ENCODE measurements around the gene FZD2.
A peak's percentile ranks its signal among the peaks of the same experiment; 100 is the strongest.
"Not testable (repeated sequence)": the region's sequence is repeated elsewhere in the genome, so short reads cannot be mapped to it uniquely, and the experiment has no call there.

Gene FZD2

GRCh38 chr17:44575403-44575802 lies 18.1 kb downstream of the FZD2 start:
- DNase-seq (ENCODE audit: low read depth): no peak

DNA sequence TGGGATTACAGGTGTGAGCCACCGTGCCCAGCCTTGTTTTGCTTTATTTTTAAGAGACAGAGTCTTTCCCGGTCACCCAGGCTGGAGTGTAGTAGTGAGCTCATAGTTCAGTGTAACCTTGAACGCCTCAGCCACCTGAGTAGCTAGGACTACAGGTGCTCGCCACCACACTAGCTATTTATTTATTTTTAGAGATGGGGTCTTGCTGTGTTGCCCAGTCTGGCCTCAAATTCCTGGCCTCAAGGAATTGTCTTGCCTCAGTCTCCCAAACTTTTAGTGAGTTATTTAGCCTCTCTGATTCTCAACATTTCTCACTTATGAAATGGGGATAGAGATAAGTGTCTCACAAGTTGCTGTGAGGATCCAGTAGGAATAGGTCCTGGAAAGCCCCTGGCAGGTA lies 21.7 kb downstream of the FZD2 start:
- no peak for DNase-seq (ENCODE audit: low read depth)

DNA sequence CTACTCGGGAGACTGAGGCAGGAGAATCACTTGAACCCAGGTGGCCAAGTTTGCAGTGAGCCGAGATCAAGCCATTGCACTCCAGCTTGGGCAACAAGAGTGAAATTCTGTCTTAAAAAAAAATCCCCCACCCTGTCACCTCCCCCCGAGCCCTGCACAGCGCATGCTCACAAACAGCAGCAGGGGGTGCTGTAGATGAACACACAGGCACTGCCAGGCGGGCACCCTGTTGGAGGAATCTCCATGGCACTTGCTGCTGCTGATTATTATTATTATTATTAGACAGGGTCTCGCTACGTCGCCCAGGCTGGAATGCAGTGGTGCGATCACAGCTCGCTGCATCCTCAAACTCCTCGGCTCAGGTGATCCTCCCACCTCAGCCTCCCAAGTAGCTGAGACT lies 24.6 kb downstream of the FZD2 start:
- peak; percentile 27 for DNase-seq (ENCODE audit: low read depth)

DNA sequence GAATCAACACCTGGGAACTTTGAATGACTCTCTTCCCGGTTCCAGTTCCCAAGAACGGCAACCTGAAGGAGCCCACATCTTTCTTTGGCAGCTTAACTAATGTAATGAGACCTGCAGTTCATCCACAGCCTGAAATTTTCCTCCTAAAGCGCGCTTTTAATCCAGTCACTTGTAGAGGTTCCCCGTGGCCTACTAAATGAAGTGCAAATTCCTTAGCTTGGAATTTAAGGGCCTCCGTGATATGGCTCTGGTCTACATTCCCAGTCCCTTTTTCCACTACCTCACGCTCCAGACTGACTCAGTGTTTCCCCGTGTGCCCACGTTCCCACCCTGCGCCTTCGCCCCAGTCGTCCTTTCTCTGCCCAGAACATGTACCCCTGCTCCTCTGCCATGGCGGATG lies 27.2 kb downstream of the FZD2 start:
- DNase-seq (ENCODE audit: low read depth): peak; percentile 63

DNA sequence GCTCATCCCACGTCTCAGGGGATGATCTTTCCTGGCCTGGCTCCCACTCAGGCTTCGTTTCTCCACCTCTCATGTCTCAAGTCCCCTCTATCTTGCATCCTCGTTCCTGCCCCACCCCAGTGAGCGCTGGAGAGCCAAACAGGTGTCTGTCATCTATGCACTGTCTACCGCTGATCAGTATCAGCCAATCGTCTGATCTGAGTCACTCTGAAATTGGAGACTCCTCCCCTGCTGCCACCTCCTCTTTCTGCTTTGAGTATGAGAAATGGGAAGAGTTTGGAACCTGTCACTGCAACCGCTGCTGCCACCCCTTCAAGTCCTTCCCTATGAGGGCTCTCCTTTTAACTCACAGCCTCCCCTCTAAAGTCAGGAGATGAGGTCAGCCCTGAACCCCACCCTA lies 28.0 kb downstream of the FZD2 start:
- no peak for DNase-seq (ENCODE audit: low read depth)

DNA sequence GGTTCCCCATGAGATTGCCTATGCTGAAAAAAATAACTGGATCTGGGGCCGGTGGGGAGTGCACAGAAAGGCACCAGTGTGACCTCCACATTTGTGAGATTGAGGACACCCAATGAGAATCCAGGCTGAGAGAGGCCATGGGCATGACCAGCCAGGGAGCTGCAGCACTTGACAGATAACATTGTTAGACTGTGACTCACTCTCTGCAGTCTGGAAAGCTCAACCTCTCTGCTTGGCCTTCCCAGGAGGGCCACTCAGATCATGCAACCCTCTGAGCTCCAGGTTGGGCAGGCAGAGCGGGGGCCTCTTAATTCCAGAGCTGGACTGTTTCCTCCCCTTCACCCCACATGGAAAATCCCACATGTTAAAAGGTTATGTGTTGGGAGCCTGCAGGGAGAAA lies 30.1 kb downstream of the FZD2 start:
- DNase-seq (ENCODE audit: low read depth): peak; percentile 97

- peak; percentile 71 for DNase-seq (ENCODE audit: low read depth)
These were observed 32.2 kb downstream of the FZD2 start for GRCh38 chr17:44589316-44590071.

DNA sequence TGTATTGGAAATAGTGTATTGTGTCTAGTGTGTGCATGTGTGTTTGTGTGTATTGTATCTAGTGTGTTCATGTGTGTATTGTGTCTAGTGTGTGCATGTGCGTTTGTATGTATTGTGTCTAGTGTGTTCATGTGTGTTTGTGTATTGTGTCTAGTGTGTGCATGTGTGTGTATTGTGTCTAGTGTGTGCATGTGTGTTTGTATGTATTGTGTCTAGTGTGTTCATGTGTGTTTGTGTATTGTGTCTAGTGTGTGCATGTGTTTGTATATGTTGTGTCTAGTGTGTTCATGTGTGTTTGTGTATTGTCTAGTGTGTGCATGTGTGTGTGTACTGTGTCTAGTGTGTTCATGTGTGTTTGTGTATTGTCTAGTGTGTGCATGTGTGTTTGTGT lies 32.8 kb downstream of the FZD2 start:
- not testable (repeated sequence) for DNase-seq (ENCODE audit: low read depth)

GRCh38 chr17:44590762-44591161 lies 33.5 kb downstream of the FZD2 start:
- DNase-seq (ENCODE audit: low read depth): not testable (repeated sequence)

- DNase-seq (ENCODE audit: low read depth): peak; percentile 26
These were observed 33.9 kb downstream of the FZD2 start for GRCh38 chr17:44591206-44591605.

DNA sequence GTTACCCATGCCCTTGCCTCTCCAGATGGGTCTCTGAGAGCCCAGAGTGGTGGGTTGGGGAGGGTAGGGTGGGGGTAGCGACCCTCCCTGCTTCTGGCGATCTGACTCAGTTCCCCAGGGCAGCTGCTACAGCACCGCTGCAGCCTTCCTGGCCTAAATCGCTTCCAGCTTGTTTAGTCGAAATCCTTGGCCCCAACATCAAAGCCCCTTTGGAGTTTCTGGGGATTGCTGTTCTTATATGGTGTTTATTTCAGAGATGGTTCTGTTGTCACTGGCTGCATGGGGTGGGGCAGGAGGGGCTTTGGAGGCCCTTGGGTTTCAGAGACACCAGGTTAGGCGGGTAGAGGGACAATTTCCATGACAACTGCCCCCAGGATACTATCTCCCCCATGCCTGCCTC lies 35.9 kb downstream of the FZD2 start:
- no peak for DNase-seq (ENCODE audit: low read depth)

DNA sequence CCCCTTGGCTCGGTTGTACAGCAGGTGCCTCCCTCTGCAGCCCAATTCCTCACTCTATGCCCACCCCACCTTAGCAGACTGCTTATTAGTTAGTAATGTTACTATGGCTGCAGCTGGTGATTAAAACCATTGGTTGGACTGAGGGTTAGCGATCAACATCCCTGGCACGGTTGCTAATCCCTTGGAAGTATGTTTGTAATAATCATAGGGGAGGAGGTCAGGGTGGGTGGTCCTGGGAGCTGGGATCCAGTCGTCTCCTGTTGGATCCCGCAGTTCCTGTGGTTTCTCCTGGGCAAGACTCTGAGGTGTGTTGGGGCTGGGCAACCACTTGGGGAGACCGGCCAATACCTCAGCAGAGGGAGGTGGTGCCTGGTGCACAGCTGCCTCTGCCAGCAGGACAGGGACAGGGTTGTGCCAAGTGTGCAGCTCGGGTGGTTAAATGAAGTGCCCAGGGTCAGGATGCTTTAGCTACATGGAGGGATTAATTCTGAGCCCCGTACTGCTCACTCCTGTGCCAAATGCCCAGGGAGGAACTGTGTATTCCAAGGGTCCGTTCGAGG lies 38.0 kb downstream of the FZD2 start:
- DNase-seq (ENCODE audit: low read depth): no peak

- no peak for DNase-seq (ENCODE audit: low read depth)
These were observed 41.0 kb downstream of the FZD2 start for GRCh38 chr17:44598329-44598728.

DNA sequence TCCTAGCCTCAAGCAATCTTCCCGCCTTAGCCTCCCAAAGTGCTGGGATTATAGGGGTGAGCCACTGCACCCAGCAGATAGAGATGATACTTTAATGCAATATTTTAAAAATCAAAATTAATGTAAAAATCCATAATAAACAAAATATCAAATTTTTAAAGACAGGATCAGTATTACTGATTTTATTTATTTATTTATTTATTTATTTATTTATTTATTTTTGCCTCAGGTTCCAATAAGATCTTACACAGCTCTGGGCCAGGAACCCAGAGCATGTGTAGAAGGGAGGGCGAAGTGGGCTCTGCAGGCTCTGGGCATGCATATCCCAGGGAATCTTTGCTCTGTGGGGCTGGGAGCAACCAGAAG lies 41.6 kb downstream of the FZD2 start:
- no peak for DNase-seq (ENCODE audit: low read depth)

DNA sequence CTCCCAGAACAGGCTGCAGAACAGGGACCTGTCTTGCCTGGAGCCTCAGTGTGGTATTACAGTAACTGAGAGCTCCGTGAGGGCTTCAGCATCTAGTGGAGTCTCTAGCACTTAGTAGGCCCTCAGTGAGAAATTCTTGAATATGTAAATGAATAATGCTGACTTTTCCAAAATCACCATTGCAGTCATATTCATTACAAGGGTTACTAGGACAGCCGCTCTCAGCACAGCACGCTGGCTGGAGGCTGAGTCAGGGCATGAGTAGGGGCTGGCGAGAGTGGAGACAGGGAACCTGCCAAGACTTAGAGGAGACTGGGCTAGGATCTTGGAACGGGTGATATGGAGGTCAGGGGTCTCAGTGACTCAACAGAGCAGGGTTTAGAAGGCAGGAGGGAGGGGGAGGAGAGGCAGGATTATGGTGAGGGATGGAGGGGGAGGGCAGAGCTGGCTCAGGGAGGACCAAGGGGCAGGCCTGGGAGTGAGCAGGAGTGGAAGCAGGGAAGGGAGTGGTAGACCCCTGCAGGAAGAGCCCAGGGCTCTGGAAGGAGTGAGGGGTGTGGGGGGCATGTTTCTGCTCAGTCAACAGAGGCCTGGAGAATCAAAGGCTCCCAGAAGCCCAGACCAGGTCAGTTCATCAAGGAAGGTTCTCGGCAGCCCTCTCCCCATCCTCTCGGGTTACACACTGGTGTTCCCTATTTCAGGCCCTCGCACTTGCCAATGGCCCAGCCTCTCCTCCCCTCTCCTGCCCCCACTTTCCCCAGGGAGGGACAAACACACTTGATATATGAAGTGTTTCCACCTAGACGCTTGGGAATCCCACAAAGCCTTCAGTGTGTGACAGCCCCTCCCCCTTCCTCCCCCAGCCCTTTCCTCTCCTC lies 42.3 kb downstream of the FZD2 start:
- DNase-seq (ENCODE audit: low read depth): peak; percentile 96

GRCh38 chr17:44601539-44601938 lies 44.3 kb downstream of the FZD2 start:
- peak; percentile 22 for DNase-seq (ENCODE audit: low read depth)

- no peak for DNase-seq (ENCODE audit: low read depth)
These were observed 44.7 kb downstream of the FZD2 start for GRCh38 chr17:44601973-44602372.

- DNase-seq (ENCODE audit: low read depth): no peak
These were observed 45.1 kb downstream of the FZD2 start for GRCh38 chr17:44602390-44602789.

- no peak for DNase-seq (ENCODE audit: low read depth)
These were observed 45.7 kb downstream of the FZD2 start for GRCh38 chr17:44602970-44603369.

DNA sequence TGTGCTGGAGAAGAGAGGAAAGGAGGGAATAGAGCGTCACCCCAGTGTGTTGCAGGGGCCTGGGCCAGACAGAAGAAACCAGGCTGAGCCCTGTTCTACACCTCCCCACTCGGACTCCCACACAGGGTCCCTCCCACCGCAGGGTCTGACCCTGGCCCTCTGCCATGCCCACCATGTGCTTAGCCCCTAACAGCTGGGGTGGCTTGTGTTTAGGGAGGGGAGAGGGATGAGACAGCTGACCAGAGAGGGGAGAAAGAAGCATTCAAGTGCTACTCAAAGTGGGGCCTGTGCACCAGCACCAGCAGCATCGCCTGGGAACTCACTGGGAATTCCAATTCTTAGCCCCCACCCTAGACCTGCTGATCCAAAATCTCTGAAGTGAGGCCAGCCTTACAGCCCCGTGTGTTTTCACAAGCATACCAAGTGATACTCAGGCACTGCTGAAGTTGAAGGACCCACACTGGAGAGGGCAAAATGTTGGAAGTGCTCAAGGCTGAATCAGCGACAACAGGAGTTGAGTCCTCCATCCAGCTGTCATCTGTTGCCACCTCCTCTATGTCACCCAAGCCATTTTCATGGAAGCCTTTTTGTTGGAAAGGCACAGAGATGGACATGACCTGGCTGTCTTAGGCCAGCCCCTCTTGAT lies 47.0 kb downstream of the FZD2 start:
- DNase-seq (ENCODE audit: low read depth): peak; percentile 36

GRCh38 chr17:44604768-44605485 lies 47.6 kb downstream of the FZD2 start:
- no peak for DNase-seq (ENCODE audit: low read depth)

- DNase-seq (ENCODE audit: low read depth): no peak
These were observed 49.4 kb downstream of the FZD2 start for GRCh38 chr17:44606658-44607057.

All from EH (cell line).